GM10248 (cell line): ENCODE results near the gene SLC6A11.

Experiments
- CTCF ChIA-PET: fragments of 300-600 bp; sonication (Branson Sonifier 250); formaldehyde crosslinking; extraction: SDS; loops from one replicate; lab custom pipeline; 2021; ENCODE audit warnings: antibody characterized with exemption; lab: Yijun Ruan, JAX
- POLR2A ChIA-PET: fragments of 350-650 bp; sonication (Branson Sonifier 250); formaldehyde crosslinking; extraction: SDS; loops from one replicate; lab custom pipeline; 2020; ENCODE audit warnings: antibody characterized with exemption; lab: Yijun Ruan, JAX
- DNase-seq: peaks from one replicate; pipeline ENCODE4 v3.0.0; 2012; ENCODE audit errors: extremely low spot score
- TF ChIP-seq, protein P1 (sequence below): IDR thresholded peaks from 2 replicates; pipeline ENCODE4 v1.5.1; 2012; ENCODE audit warnings: mild to moderate bottlenecking, low read depth; ENCODE audit errors: extremely low read depth, missing control alignments, control extremely low read depth

Gene SLC6A11

DNA sequence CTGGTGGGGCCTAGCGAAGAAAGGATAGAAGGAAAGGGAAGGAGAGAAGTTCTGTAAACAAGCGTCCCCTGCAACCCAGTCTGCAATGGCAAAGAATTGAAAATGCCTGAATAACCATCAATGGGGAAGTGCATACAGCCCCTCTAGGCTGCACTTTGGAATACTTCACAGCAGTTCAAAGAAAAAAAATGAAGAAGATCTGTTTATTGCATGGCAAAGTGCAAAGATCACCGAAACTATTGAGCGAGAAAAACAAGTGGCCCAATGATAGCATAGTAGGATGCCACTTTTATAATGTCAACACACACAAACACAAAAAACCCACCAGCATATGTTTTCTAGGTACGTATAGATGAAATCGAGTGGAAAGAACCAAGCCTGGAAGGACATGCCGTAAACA is 162.9 kb downstream of the SLC6A11 start:
- TF ChIP-seq, protein P1, sequence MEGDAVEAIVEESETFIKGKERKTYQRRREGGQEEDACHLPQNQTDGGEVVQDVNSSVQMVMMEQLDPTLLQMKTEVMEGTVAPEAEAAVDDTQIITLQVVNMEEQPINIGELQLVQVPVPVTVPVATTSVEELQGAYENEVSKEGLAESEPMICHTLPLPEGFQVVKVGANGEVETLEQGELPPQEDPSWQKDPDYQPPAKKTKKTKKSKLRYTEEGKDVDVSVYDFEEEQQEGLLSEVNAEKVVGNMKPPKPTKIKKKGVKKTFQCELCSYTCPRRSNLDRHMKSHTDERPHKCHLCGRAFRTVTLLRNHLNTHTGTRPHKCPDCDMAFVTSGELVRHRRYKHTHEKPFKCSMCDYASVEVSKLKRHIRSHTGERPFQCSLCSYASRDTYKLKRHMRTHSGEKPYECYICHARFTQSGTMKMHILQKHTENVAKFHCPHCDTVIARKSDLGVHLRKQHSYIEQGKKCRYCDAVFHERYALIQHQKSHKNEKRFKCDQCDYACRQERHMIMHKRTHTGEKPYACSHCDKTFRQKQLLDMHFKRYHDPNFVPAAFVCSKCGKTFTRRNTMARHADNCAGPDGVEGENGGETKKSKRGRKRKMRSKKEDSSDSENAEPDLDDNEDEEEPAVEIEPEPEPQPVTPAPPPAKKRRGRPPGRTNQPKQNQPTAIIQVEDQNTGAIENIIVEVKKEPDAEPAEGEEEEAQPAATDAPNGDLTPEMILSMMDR, result no peak
- DNase-seq, result no peak
- POLR2A ChIA-PET, result no interaction called here
- CTCF ChIA-PET, result no interaction called here

GRCh38 chr3:10980312-10980711 is 164.3 kb downstream of the SLC6A11 start:
- CTCF ChIA-PET, result interaction anchor here (1.7 kb wide), 1 partner anchor 13 kb away, joined by 5 read pairs; no protein-coding TSS in a partner anchor
- TF ChIP-seq, protein P1, result no peak
- POLR2A ChIA-PET, result no interaction called here
- DNase-seq, result no peak

- no peak for DNase-seq
- ChIA-PET POLR2A (no interaction called here), CTCF (interaction anchor here (1.3 to 1.7 kb wide), 2 partner anchors 12 to 20 kb away, joined by 3 to 5 read pairs; no protein-coding TSS in a partner anchor)
Measured at GRCh38 chr3:10981031-10981430, 165.0 kb downstream of the SLC6A11 start.

GRCh38 chr3:10981961-10982360 is 165.9 kb downstream of the SLC6A11 start:
- POLR2A ChIA-PET, result no interaction called here
- TF ChIP-seq, protein P1, result no peak
- no peak for DNase-seq
- CTCF ChIA-PET, result interaction anchor here (1.2 to 1.9 kb wide), 5 partner anchors 11 to 223 kb away, joined by 3 to 9 read pairs (median 4); no protein-coding TSS in a partner anchor

More at GRCh38 chr3:10981031-10981430, 165.0 kb downstream of the SLC6A11 start:
- TF ChIP-seq, protein P1, result no peak

DNA sequence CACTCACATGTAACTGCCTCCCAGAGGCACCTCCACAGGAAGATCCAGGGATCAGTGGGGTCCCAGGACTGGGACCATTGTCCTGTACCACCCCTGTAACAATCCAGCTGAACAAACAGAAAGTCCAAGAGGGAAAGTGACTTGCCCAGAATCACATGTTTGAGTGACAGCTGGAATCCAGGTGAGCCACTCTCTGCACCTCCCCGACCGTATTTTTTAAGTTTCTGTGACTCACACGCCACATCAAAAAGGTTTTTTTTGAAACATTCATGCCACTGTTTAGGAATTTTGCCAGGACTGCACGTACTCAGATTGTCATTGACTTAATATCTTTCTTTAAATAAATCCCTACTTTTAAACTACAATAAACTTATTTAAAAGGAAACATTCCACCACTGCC is 166.8 kb downstream of the SLC6A11 start:
- TF ChIP-seq, protein P1, result no peak
- DNase-seq, result no peak
- ChIA-PET POLR2A (no interaction called here), CTCF (interaction anchor here (0.9 to 1.9 kb wide), 5 partner anchors 13 to 224 kb away, joined by 3 to 9 read pairs (median 3); no protein-coding TSS in a partner anchor)

- ChIA-PET POLR2A (no interaction called here), CTCF (interaction anchor here (0.9 to 1.9 kb wide), 6 partner anchors 14 to 225 kb away, joined by 3 to 9 read pairs (median 3); no protein-coding TSS in a partner anchor)
- peak; percentile 62 for DNase-seq
- TF ChIP-seq, protein P1, result peak; percentile 48
Measured at GRCh38 chr3:10983219-10983916, 167.3 kb downstream of the SLC6A11 start.
